GM12878 (cell line): Measurements from ENCODE around the gene RERG.

ENCODE experiments used
- CBX3 ChIP-seq: fragments of 200-600 bp; sonication (generic); IDR thresholded peaks from 2 replicates; pipeline ENCODE4 v1.6.1; 2016; ENCODE audit warnings: low read depth, borderline replicate concordance
- CEBPZ ChIP-seq: fragments of 150-350 bp; IDR thresholded peaks from 2 replicates; pipeline ENCODE4 v1.6.1; 2016; ENCODE audit warnings: low read depth, low read length
- CTCF ChIP-seq, 3 experiments: IDR thresholded peaks in 2 of 3; conservative IDR thresholded peaks in 1 of 3; 2 replicates each; pipeline ENCODE4 v1.5.1; 2011; ENCODE audit warnings: low read depth in 3 of 3, low read length in 3 of 3, mild to moderate bottlenecking in 3 of 3, control low read depth in 2 of 3, moderate library complexity in 2 of 3, inconsistent platforms in 1 of 3, mixed read lengths in 1 of 3; ENCODE audit not compliant: control insufficient read depth in 2 of 3, insufficient read depth in 1 of 3; ENCODE audit errors: extremely low read depth in 1 of 3
- EZH2 ChIP-seq: IDR thresholded peaks from 2 replicates; pipeline ENCODE4 v1.6.1; 2012; ENCODE audit warnings: low read depth, mild to moderate bottlenecking, control low read depth, inconsistent platforms, low read length, borderline replicate concordance; ENCODE audit not compliant: control insufficient read depth
- JUND ChIP-seq: IDR thresholded peaks from 2 replicates; pipeline ENCODE4 v1.6.1; 2012; ENCODE audit warnings: low read depth, mild to moderate bottlenecking, low read length, improper control_type of control experiment, moderate library complexity
- KDM1A ChIP-seq: fragments of 200-600 bp; sonication (generic); IDR thresholded peaks from 2 replicates; pipeline ENCODE4 v1.6.1; 2016; ENCODE audit warnings: borderline replicate concordance
- MXI1 ChIP-seq: fragments of 150-350 bp; IDR thresholded peaks from 2 replicates; pipeline ENCODE4 v1.6.1; 2011; ENCODE audit warnings: low read depth, mild to moderate bottlenecking, inconsistent platforms, low read length, improper control_type of control experiment
- NKRF ChIP-seq: fragments of 450-650 bp; conservative IDR thresholded peaks from 2 replicates; pipeline ENCODE4 v1.6.1; 2017; ENCODE audit warnings: mild to moderate bottlenecking, moderate library complexity
- POLR2AphosphoS5 ChIP-seq: IDR thresholded peaks from 2 replicates; pipeline ENCODE4 v1.6.1; 2011; ENCODE audit warnings: mild to moderate bottlenecking, low read length, inconsistent platforms
- RAD21 ChIP-seq: IDR thresholded peaks from 2 replicates; pipeline ENCODE4 v1.6.1; 2011; ENCODE audit warnings: mild to moderate bottlenecking, low read depth, low read length, moderate library complexity; ENCODE audit not compliant: insufficient read depth
- REST ChIP-seq: IDR thresholded peaks from 2 replicates; pipeline ENCODE4 v1.6.1; 2012; ENCODE audit warnings: mild to moderate bottlenecking, low read depth, low read length
- ZBTB4 ChIP-seq: fragments of 450-650 bp; formaldehyde crosslinking; IDR thresholded peaks from 2 replicates; pipeline ENCODE4 v1.4.0; 2022; ENCODE audit warnings: mild to moderate bottlenecking, moderate library complexity

- TF ChIP-seq EZH2: no peak
- no peak for TF ChIP-seq CEBPZ
- TF ChIP-seq CTCF (IDR thresholded peaks at IDR 0.05 in 2 of 3, conservative IDR thresholded peaks at IDR 0.05 in 1 of 3; ENCODE audit: control insufficient read depth in 2 of 3, extremely low read depth in 1 of 3, insufficient read depth in 1 of 3, low read depth in 3 of 3, low read length in 3 of 3): peak; percentile 80 to 86 (median 84)
- no peak for TF ChIP-seq POLR2AphosphoS5
- no peak for TF ChIP-seq KDM1A
- no peak for TF ChIP-seq JUND
- TF ChIP-seq REST: no peak
- peak; percentile 89 for TF ChIP-seq RAD21
- no peak for TF ChIP-seq ZBTB4 (CRISPR knock-in tag)
- no peak for TF ChIP-seq CBX3
- no peak for TF ChIP-seq NKRF
- TF ChIP-seq MXI1: no peak
These were observed 47.8 kb upstream of the RERG start for GRCh38 chr12:15268927-15269552.
